Activated T-helper 17 cell treated with anti-CD3 and anti-CD28 coated beads, Interleukin-2, amount 50 U/mL, for 72 hours (primary cell): ENCODE data around the gene RASD1. TPM values are rescaled to one million over a fixed set of nuclear protein-coding genes. Genes with fewer than 3 reads are reported as not detected.

Experiments used
- ATAC-seq: fragments of 150-1000 bp; cut with Tn5 transposase; replicated peaks from 2 replicates; pipeline ENCODE4 v1.10.0; 2021; ENCODE audit warnings: mild to moderate bottlenecking, moderate library complexity
- H3K27ac Mint-ChIP-seq: one replicate; pipeline ENCODE4 v1.8.0; 2022; ENCODE audit warnings: mixed read lengths
- H3K27me3 Mint-ChIP-seq: one replicate; pipeline ENCODE4 v1.8.0; 2022; ENCODE audit warnings: mixed read lengths
- H3K36me3 Mint-ChIP-seq: one replicate; pipeline ENCODE4 v1.8.0; 2022; ENCODE audit warnings: low read depth, mild to moderate bottlenecking, mixed read lengths
- H3K4me1 Mint-ChIP-seq: one replicate; pipeline ENCODE4 v1.8.0; 2022; ENCODE audit warnings: mixed read lengths
- H3K4me3 Mint-ChIP-seq: one replicate; pipeline ENCODE4 v1.8.0; 2022; ENCODE audit warnings: mild to moderate bottlenecking, mixed read lengths
- H3K9me3 Mint-ChIP-seq: one replicate; pipeline ENCODE4 v1.8.0; 2022; ENCODE audit warnings: mixed read lengths
- total RNA-seq, 2 donors: library from RNA; stranded (reverse); gene quantifications; one replicate each; pipeline ENCODE4 v1.2.3, GENCODE V29; 2022

RASD1 gene
- total RNA-seq, 2 donors from 2014 or later, result 1.3 TPM

DNA sequence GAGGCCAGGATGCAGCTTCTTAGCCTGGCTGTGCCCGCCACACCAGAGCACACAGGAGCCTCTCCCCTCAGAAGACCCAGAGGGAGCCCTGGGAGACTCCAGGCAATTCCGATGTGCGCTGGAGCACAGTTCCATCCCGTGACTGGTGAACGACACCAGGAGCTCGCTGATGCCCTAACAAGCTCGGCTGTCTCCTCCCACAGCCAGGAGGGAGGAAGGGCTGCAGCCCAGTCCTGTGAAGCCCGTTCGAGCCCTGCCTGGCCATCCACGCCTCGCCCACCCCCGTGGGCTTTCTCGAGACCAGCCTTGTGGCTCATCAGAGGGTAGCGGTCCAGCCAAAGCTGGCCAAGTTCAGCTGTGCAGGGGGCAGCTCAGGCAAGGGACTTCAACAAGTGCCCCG lies 21.8 kb upstream of the RASD1 start:
- no peaks in the 10 kb centered on the region for H3K27me3 Mint-ChIP-seq
- no peak for ATAC-seq
- H3K27ac Mint-ChIP-seq, result no peak overlapping the region
- no peaks in the 10 kb centered on the region for H3K36me3 Mint-ChIP-seq
- no peaks in the 10 kb centered on the region for H3K4me1 Mint-ChIP-seq
- no peaks in the 10 kb centered on the region for H3K9me3 Mint-ChIP-seq
- H3K4me3 Mint-ChIP-seq, result no peak overlapping the region

DNA sequence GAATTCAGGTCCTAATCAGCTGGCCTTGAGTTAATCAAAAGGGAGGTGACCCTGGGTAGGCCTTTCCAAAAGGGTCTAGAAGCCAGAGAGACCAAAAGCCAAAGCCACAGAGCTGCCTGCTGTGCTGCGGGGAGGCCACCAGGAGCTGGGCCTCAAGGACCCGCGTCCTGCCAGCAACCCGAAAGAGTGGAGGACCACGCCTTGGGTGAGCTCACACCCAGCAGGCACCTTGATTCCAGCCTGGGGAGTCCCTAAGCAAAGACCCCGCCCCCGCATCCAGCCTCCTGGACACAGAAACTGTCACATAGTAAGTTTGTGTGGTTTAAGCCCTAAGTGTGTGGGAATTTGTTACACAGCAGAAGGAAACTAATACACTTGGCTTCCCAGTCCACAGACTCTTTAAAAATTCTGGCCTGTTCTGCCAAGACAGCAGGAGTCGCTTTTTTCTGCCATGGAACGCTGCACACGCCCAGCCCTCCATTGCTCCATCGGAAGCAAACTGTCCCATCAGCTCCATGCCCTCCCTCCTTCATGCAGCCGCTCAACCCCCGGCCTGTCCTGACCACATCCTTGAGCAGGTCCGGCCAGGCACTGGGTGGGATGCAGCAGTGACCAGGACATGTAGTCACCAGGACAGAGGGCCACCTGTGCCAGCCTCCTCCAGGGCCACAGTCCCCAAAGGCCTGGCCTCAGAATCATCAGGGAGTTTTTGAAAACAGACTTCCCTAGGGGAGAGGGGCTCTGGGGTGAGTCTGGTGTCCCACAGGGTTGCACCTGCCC lies 20.9 kb upstream of the RASD1 start:
- ATAC-seq, result no peak
- H3K4me1 Mint-ChIP-seq, result no peaks in the 10 kb centered on the region
- no peaks in the 10 kb centered on the region for H3K27me3 Mint-ChIP-seq
- H3K36me3 Mint-ChIP-seq, result no peaks in the 10 kb centered on the region
- no peaks in the 10 kb centered on the region for H3K9me3 Mint-ChIP-seq
- H3K27ac Mint-ChIP-seq, result peak overlapping the region; percentile 6
- H3K4me3 Mint-ChIP-seq, result no peak overlapping the region

DNA sequence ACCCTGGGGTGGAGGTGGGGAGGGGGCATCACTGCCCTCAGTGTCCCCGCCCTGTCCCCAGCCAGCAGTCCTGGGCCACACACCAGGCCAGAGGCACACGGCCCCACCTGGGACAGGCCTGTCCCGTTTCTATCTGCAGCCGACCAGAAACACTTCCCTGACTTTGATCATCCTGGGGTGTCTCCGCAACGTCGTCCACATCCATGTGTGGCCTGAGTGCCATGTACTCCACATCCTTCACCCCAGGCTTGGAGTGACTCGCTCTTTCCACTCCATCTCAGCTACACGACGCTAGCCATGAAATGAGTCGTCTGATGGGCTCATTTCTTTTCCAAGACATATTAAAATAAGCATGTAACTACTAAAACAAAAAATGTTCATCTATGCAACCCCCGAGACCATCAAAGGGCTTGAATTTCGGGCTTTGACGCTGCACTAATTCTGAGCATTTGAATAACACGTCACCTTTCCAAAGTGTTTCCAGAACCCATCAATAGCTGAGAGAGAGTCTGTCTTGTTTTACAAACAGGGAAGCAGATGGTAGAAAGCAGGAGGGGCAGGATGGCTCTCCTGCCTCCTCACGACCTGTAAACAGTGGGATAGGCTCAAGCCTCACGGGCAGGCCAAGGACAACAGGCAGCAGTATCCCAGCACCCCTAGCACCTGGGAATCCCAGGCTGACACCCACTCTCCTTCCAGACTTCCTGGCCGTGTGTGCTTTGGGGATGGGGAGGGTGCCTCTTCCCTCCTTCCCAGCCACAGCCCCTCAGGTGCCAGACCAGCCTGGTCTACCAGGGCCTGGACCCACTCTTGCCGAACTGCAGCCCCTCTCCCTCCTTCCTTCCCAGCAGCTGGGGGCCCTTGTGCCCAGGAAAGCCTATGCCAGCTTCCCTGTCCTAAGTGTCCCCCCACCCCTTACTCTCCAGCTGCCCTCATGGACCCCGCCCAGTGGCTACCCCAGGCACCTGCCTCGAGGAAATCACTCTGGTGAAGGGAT lies 20.0 kb upstream of the RASD1 start:
- Mint-ChIP-seq H3K4me3 (no peak overlapping the region), H3K27ac (peak overlapping the region; percentile 6)

DNA sequence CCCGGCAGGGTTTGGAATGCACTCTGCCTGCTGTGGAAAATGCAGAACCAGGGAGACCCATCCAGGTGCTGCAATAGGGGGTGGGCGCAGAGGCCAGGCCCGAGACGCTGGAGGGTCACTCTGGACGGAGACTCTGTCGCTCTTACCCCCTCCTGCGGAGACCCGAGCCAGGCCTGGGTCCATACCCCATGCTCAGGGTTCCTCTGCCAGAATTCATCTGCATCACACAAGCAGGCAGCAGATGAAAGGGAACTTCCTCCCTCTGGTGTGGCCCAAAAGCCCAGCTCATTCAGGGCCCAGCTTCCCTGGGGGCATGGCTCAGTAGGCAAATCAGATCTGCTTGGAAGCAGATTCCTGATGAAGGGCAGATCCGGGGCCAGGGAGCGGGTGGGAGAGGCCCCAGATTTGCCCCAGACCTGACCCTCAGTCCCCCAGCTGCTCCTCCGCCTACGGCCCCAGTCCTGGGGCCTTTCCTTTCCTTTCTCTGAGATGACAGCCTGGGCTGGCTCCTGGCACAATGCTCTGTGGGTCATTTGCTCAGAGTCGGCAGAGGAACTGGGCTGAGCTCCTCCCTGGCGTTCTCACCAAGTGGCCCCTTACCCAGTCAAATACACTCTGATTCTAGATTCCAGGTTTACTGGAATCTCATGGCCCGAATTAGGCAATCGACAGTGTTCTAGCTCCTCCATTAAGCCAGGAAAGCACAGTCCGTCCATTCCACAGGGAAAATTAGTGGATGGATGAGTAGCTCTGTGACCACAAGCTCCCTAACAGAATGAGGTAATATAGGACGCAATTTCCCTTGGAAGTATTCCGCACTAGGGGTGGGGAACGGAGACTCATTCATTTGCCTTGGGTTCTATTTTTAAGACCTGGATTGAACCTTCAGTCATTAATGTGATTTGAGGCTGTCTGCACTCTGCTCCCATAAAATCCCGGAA lies 19.1 kb upstream of the RASD1 start:
- Mint-ChIP-seq H3K27ac (no peak overlapping the region), H3K4me3 (no peak overlapping the region)

More for the DNA sequence above, 20.0 kb upstream of the RASD1 start:
- Mint-ChIP-seq H3K36me3 (no peaks in the 10 kb centered on the region), H3K9me3 (no peaks in the 10 kb centered on the region), H3K27me3 (no peaks in the 10 kb centered on the region), H3K4me1 (no peaks in the 10 kb centered on the region)
- ATAC-seq, result no peak

GRCh38 chr17:17514361-17514992 lies 18.3 kb upstream of the RASD1 start:
- no peak for ATAC-seq
- Mint-ChIP-seq H3K36me3 (no peaks in the 10 kb centered on the region), H3K27me3 (no peaks in the 10 kb centered on the region), H3K4me3 (no peak overlapping the region), H3K27ac (no peak overlapping the region), H3K9me3 (no peaks in the 10 kb centered on the region), H3K4me1 (no peaks in the 10 kb centered on the region)

More for the DNA sequence above, 19.1 kb upstream of the RASD1 start:
- Mint-ChIP-seq H3K9me3 (no peaks in the 10 kb centered on the region), H3K4me1 (no peaks in the 10 kb centered on the region), H3K27me3 (no peaks in the 10 kb centered on the region), H3K36me3 (no peaks in the 10 kb centered on the region)
- ATAC-seq, result no peak

GRCh38 chr17:17513626-17514025 lies 17.4 kb upstream of the RASD1 start:
- no peak for ATAC-seq
- H3K36me3 Mint-ChIP-seq, result no peaks in the 10 kb centered on the region
- no peak overlapping the region for H3K4me3 Mint-ChIP-seq
- no peaks in the 10 kb centered on the region for H3K4me1 Mint-ChIP-seq
- H3K27me3 Mint-ChIP-seq, result no peaks in the 10 kb centered on the region
- no peaks in the 10 kb centered on the region for H3K9me3 Mint-ChIP-seq
- peak overlapping the region; percentile 3 for H3K27ac Mint-ChIP-seq

DNA sequence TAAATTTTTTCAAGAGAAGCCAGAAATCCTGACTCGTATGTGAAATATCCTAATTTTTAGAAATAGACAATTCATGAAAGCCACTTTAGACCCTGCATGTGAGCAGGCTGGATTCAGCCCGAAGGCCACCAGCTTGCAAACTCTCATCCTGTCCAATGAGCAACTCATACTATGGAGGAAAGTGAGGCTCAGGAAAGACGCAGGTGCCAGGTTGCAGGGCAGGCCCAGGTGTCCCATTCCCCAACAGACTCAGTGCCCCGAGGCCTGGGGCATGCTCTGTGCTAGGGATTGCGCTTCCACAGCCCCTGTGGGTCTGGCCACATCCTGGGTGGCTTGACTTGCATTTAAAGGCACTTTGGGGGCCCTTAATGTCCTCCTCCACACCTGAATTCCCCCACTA lies 16.7 kb upstream of the RASD1 start:
- H3K4me1 Mint-ChIP-seq, result no peaks in the 10 kb centered on the region
- H3K9me3 Mint-ChIP-seq, result no peaks in the 10 kb centered on the region
- ATAC-seq, result no peak
- no peaks in the 10 kb centered on the region for H3K36me3 Mint-ChIP-seq
- H3K4me3 Mint-ChIP-seq, result no peak overlapping the region
- no peaks in the 10 kb centered on the region for H3K27me3 Mint-ChIP-seq
- no peak overlapping the region for H3K27ac Mint-ChIP-seq

DNA sequence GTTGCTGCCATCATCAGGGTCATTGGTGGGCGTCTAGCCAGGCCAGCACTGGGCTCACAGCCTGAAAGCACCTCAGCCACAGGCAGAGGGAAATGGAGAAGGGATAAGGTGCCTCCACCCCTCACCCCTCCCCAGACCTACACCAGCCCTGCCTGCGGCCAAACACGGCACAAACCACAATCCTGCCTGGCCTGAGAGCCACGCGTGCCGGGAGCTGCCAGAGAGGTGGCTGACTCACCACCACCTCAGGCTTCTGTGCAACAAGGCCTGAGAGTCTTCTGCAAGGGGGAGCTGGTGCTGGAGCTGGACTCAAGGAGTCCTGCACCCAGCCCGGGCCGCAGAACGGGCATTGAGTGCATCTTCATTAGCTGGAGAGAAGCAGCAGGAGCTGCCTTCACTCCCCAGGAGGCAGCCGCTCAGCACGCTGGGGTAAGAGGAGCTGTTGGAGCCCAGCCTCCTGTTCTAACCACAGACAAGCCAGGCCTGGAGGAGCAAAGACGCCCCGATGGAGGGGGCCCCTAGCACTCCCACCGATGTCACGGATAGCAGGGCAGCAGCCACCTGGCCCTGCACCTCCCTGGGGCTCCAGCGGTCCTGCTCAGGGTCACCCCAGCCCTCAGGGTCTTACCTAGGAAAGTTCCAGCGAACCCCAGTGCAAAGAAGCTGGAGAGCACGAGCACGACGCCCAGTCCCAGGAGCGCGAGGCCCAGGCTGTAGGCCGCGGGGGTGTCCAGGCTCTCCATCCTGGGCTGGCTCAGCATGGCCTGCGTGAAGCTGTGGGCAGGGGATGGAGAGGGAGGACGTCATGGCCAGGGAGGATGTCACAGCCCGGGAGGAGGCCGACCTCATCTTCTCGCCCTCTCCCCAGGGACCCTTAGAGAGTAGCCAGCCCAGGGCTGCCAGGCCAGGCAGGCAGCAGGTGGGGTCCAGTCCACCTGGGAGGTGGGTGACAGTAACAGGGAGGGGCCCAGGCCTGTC lies 16.0 kb upstream of the RASD1 start:
- H3K27ac Mint-ChIP-seq, result no peak overlapping the region
- H3K27me3 Mint-ChIP-seq, result no peaks in the 10 kb centered on the region
- H3K9me3 Mint-ChIP-seq, result no peaks in the 10 kb centered on the region
- no peaks in the 10 kb centered on the region for H3K4me1 Mint-ChIP-seq
- ATAC-seq, result no peak
- no peaks in the 10 kb centered on the region for H3K36me3 Mint-ChIP-seq
- no peak overlapping the region for H3K4me3 Mint-ChIP-seq

GRCh38 chr17:17511293-17511741 lies 15.1 kb upstream of the RASD1 start:
- Mint-ChIP-seq H3K9me3 (no peaks in the 10 kb centered on the region), H3K27ac (peak overlapping the region; percentile 75), H3K4me1 (no peaks in the 10 kb centered on the region), H3K4me3 (no peak overlapping the region), H3K27me3 (no peaks in the 10 kb centered on the region), H3K36me3 (no peaks in the 10 kb centered on the region)
- no peak for ATAC-seq

GRCh38 chr17:17510456-17511292 lies 14.5 kb upstream of the RASD1 start:
- Mint-ChIP-seq H3K27me3 (no peaks in the 10 kb centered on the region), H3K4me3 (peak overlapping the region; percentile 1), H3K4me1 (no peaks in the 10 kb centered on the region), H3K9me3 (no peaks in the 10 kb centered on the region), H3K36me3 (no peaks in the 10 kb centered on the region), H3K27ac (peak overlapping the region; percentile 75)
- ATAC-seq, result peak; percentile 61

GRCh38 chr17:17509601-17510425 lies 13.6 kb upstream of the RASD1 start:
- ATAC-seq, result peak; percentile 13
- H3K27ac Mint-ChIP-seq, result peak overlapping the region; percentile 75
- no peaks in the 10 kb centered on the region for H3K36me3 Mint-ChIP-seq
- H3K4me3 Mint-ChIP-seq, result no peak overlapping the region
- H3K4me1 Mint-ChIP-seq, result no peaks in the 10 kb centered on the region
- no peaks in the 10 kb centered on the region for H3K27me3 Mint-ChIP-seq
- no peaks in the 10 kb centered on the region for H3K9me3 Mint-ChIP-seq
